HL-60 (cell line): Measurements from ENCODE around the gene ZBTB43.

Experiments used
- DNase-seq, 2 experiments: peaks; one replicate each; pipeline ENCODE4 v3.0.0-alpha.2; 2010 to 2020; ENCODE audit warnings: low read depth in 1 of 2, low spot score in 1 of 2
- H3K27ac ChIP-seq: fragments of 250-450 bp; sonication (Bioruptor Pico); replicated peaks from 2 replicates; pipeline ENCODE4 v1.5.1; 2020; ENCODE audit warnings: mild to moderate bottlenecking, moderate library complexity
- H3K27me3 ChIP-seq: fragments of 250-450 bp; sonication (Bioruptor Pico); 2 replicates; pipeline ENCODE4 v1.5.1; 2021; ENCODE audit warnings: mild to moderate bottlenecking, moderate library complexity; ENCODE audit not compliant: insufficient read depth, poor library complexity, severe bottlenecking
- H3K4me3 ChIP-seq: replicated peaks from 2 replicates; pipeline ENCODE4 v1.5.1; 2011; ENCODE audit warnings: mild to moderate bottlenecking, control low read depth, low read length; ENCODE audit not compliant: insufficient read depth
- CTCF ChIP-seq: IDR thresholded peaks from one replicate; pipeline ENCODE4 v1.5.1; 2011; ENCODE audit warnings: low read length, control low read depth, inconsistent platforms; ENCODE audit not compliant: insufficient read depth
- GABPA ChIP-seq: IDR thresholded peaks from 2 replicates; pipeline ENCODE4 v1.6.1; 2012; ENCODE audit warnings: low read depth
- POLR2AphosphoS5 ChIP-seq: IDR thresholded peaks from 2 replicates; pipeline ENCODE4 v1.6.1; 2012; ENCODE audit warnings: low read depth
- REST ChIP-seq: IDR thresholded peaks from 2 replicates; pipeline ENCODE4 v1.6.1; 2012; ENCODE audit warnings: low read depth; ENCODE audit not compliant: insufficient replicate concordance
- SPI1 ChIP-seq: IDR thresholded peaks from 2 replicates; pipeline ENCODE4 v1.6.1; 2012; ENCODE audit warnings: low read depth, mild to moderate bottlenecking, borderline replicate concordance

The ZBTB43 gene

GRCh38 chr9:126852086-126852688 is 47.3 kb downstream of the ZBTB43 start:
- no peak for TF ChIP-seq POLR2AphosphoS5
- no peak for TF ChIP-seq SPI1
- no peak for TF ChIP-seq GABPA
- TF ChIP-seq CTCF: no peak
- TF ChIP-seq REST: no peak
- no peak for DNase-seq
- H3K4me3 ChIP-seq: no peak overlapping the region
- H3K27ac ChIP-seq: no peak overlapping the region
- no peaks in the 10 kb centered on the region for H3K27me3 ChIP-seq

- Histone ChIP-seq H3K4me3 (no peak overlapping the region), H3K27ac (no peak overlapping the region), H3K27me3 (no peaks in the 10 kb centered on the region)
- TF ChIP-seq REST (no peak), CTCF (no peak), POLR2AphosphoS5 (no peak)
- DNase-seq: no peak
Measured at GRCh38 chr9:126853667-126854066, 48.8 kb downstream of the ZBTB43 start.

- TF ChIP-seq POLR2AphosphoS5 (no peak), SPI1 (no peak), CTCF (no peak), GABPA (no peak)
- no peak overlapping the region for H3K27ac ChIP-seq
- H3K4me3 ChIP-seq: no peak overlapping the region
Measured at GRCh38 chr9:126854734-126855133, 49.9 kb downstream of the ZBTB43 start.

GRCh38 chr9:126856326-126856877 is 51.6 kb downstream of the ZBTB43 start:
- no peak overlapping the region for H3K27ac ChIP-seq
- no peak for TF ChIP-seq GABPA
- TF ChIP-seq SPI1: no peak
- no peak for TF ChIP-seq REST
- no peak for TF ChIP-seq POLR2AphosphoS5
- TF ChIP-seq CTCF: no peak
- no peaks in the 10 kb centered on the region for H3K27me3 ChIP-seq
- no peak overlapping the region for H3K4me3 ChIP-seq
- no peak for DNase-seq

More at GRCh38 chr9:126854734-126855133, 49.9 kb downstream of the ZBTB43 start:
- no peaks in the 10 kb centered on the region for H3K27me3 ChIP-seq
- DNase-seq: no peak
